Measurements from ENCODE around the gene RAB5B. TPM values are rescaled to one million over a fixed set of nuclear protein-coding genes. Genes with fewer than 3 reads are reported as not detected.

Gene RAB5B
- total RNA-seq, 1 experiment from 2014 or later: 44.5 TPM

DNA sequence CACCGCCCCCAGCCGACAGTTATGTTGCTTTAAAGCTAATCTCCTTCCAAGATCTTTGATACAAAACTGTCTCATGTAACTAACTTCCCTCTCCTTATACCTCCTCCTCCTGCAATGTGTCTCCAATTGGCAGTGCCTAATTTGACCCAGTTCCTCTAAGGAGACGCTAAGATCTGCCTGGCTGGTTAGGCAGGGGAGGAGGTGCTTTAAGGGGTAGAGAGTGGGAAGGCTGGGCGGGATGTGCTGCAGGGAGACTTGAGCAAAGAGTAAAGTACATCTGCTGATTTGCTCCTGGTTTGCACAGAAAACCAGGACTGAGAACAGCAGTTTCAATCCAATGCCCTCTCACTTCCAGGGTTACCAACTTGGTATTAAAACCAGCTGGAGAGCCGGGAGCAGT, 39.6 kb downstream of the RAB5B start:
- no peak overlapping the region for H3K4me2 ChIP-seq (ENCODE audit: low read length)
- TF ChIP-seq YY1 (IDR thresholded peaks at IDR 0.05; ENCODE audit: extremely low read depth, insufficient replicate concordance, low read depth, low read length) (no peak), FOSL1 (IDR thresholded peaks at IDR 0.05; ENCODE audit: low read depth) (no peak), ELF1 (IDR thresholded peaks at IDR 0.05; ENCODE audit: borderline replicate concordance, low read depth) (no peak), EZH2 (IDR thresholded peaks at IDR 0.05) (no peak), RAD21 (IDR thresholded peaks at IDR 0.05; ENCODE audit: low read depth) (no peak)
- POLR2A ChIA-PET: interaction anchor here (0.6 kb wide), 1 partner anchor 35 kb away, joined by 3 read pairs; no protein-coding TSS in a partner anchor

DNA sequence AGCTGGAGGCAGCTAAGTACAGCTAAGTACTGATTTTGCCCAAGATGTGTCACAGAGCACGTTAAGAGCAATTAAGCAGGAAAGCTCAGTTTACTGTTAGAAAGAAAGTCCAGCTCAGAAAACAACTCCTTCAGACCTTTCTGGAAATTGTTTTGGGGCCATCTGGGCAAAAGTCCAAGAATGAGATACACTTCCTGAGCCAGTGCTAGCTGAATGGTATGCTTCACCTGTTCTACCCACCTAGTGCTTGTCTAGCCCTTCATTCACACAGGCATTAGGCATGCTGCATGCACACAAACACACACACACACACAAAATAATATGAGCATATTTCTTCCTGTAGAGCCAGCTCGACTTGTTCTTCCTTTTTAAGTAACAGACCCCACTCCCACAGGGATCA, 40.3 kb downstream of the RAB5B start:
- POLR2A ChIA-PET: no interaction called here
- ATAC-seq: no peak
- TF ChIP-seq, protein P1, sequence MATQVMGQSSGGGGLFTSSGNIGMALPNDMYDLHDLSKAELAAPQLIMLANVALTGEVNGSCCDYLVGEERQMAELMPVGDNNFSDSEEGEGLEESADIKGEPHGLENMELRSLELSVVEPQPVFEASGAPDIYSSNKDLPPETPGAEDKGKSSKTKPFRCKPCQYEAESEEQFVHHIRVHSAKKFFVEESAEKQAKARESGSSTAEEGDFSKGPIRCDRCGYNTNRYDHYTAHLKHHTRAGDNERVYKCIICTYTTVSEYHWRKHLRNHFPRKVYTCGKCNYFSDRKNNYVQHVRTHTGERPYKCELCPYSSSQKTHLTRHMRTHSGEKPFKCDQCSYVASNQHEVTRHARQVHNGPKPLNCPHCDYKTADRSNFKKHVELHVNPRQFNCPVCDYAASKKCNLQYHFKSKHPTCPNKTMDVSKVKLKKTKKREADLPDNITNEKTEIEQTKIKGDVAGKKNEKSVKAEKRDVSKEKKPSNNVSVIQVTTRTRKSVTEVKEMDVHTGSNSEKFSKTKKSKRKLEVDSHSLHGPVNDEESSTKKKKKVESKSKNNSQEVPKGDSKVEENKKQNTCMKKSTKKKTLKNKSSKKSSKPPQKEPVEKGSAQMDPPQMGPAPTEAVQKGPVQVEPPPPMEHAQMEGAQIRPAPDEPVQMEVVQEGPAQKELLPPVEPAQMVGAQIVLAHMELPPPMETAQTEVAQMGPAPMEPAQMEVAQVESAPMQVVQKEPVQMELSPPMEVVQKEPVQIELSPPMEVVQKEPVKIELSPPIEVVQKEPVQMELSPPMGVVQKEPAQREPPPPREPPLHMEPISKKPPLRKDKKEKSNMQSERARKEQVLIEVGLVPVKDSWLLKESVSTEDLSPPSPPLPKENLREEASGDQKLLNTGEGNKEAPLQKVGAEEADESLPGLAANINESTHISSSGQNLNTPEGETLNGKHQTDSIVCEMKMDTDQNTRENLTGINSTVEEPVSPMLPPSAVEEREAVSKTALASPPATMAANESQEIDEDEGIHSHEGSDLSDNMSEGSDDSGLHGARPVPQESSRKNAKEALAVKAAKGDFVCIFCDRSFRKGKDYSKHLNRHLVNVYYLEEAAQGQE (IDR thresholded peaks at IDR 0.05; ENCODE audit: low read depth): no peak
- no peak for TF ChIP-seq FOSL1 (IDR thresholded peaks at IDR 0.05; ENCODE audit: low read depth)
- TF ChIP-seq, protein P2, sequence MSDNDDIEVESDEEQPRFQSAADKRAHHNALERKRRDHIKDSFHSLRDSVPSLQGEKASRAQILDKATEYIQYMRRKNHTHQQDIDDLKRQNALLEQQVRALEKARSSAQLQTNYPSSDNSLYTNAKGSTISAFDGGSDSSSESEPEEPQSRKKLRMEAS (IDR thresholded peaks at IDR 0.05): no peak
- TF ChIP-seq POLR2A (IDR thresholded peaks at IDR 0.05; ENCODE audit: borderline replicate concordance, extremely low read depth, insufficient read depth, insufficient read length): no peak
- TF ChIP-seq JUND (IDR thresholded peaks at IDR 0.05): no peak
- no peak for TF ChIP-seq EZH2phosphoT487 (IDR thresholded peaks at IDR 0.05; ENCODE audit: borderline replicate concordance)
- no peak for TF ChIP-seq SIN3A (IDR thresholded peaks at IDR 0.05; ENCODE audit: low read depth)
- TF ChIP-seq, protein P3, sequence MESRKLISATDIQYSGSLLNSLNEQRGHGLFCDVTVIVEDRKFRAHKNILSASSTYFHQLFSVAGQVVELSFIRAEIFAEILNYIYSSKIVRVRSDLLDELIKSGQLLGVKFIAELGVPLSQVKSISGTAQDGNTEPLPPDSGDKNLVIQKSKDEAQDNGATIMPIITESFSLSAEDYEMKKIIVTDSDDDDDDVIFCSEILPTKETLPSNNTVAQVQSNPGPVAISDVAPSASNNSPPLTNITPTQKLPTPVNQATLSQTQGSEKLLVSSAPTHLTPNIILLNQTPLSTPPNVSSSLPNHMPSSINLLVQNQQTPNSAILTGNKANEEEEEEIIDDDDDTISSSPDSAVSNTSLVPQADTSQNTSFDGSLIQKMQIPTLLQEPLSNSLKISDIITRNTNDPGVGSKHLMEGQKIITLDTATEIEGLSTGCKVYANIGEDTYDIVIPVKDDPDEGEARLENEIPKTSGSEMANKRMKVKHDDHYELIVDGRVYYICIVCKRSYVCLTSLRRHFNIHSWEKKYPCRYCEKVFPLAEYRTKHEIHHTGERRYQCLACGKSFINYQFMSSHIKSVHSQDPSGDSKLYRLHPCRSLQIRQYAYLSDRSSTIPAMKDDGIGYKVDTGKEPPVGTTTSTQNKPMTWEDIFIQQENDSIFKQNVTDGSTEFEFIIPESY (IDR thresholded peaks at IDR 0.05; ENCODE audit: extremely low read depth, insufficient replicate concordance, low read length): no peak
- no peak for TF ChIP-seq TCF7L2 (IDR thresholded peaks at IDR 0.05; ENCODE audit: borderline replicate concordance, extremely low read depth, insufficient read depth, insufficient read length)
- no peak for TF ChIP-seq CBX3 (IDR thresholded peaks at IDR 0.05; ENCODE audit: low read depth)
- TF ChIP-seq ELF1 (IDR thresholded peaks at IDR 0.05; ENCODE audit: borderline replicate concordance, low read depth): no peak
- no peak for TF ChIP-seq POLR2AphosphoS5 (IDR thresholded peaks at IDR 0.05; ENCODE audit: low read depth, low read length)

More for the DNA sequence above, 39.6 kb downstream of the RAB5B start:
- Histone ChIP-seq H4K20me1 (ENCODE audit: insufficient read depth) (no peaks in the 10 kb centered on the region), H3K36me3 (ENCODE audit: control insufficient read depth in 1 of 2, insufficient read depth in 2 of 2, low read length in 2 of 2) (no peaks in the 10 kb centered on the region), H3K9ac (ENCODE audit: low read length) (no peak overlapping the region), H3K9me2 (ENCODE audit: insufficient read depth) (no peaks in the 10 kb centered on the region), H3K27ac (ENCODE audit: low read depth, low read length) (no peak overlapping the region), H2AFZ (ENCODE audit: low read depth, low read length, poor library complexity, severe bottlenecking) (no peak overlapping the region), H3K4me3 (replicated peaks in 1 of 2; ENCODE audit: low read depth in 1 of 2, low read length in 2 of 2) (no peak overlapping the region), H3K9me3 (ENCODE audit: control insufficient read depth in 1 of 2, insufficient read depth in 1 of 2, low read depth in 1 of 2, low read length in 2 of 2) (no peaks in the 10 kb centered on the region), H3K4me1 (ENCODE audit: control insufficient read depth in 1 of 2, insufficient read depth in 2 of 2, low read length in 2 of 2) (peaks cover 13 to 19% of the 10 kb centered on the region in 2 experiments; a peak in 3 of 4 replicates), H3K27me3 (ENCODE audit: insufficient read depth, low read length) (no peaks in the 10 kb centered on the region), H3K79me2 (ENCODE audit: insufficient read depth, low read length) (no peaks in the 10 kb centered on the region)
- no TSS peak for BruUV-seq (replicated peaks)
- ATAC-seq (no peak), DNase-seq (ENCODE audit: low read depth, low spot score) (no peak)
- ChIA-PET CTCF (interaction anchor here (0.6 kb wide), 1 partner anchor 177 kb away, joined by 3 read pairs; no protein-coding TSS in a partner anchor), RAD21 (ENCODE audit: low non-redundant PET in 1 of 2, low total read pairs in 2 of 2, uncharacterized antibody in 2 of 2, unreplicated experiment in 2 of 2) (no interaction called here)
- intact Hi-C loops (cut with micrococcal nuclease): no loop called here

More for the DNA sequence above, 40.3 kb downstream of the RAB5B start:
- Histone ChIP-seq H3K36me3 (ENCODE audit: control insufficient read depth in 1 of 2, insufficient read depth in 2 of 2, low read length in 2 of 2) (no peaks in the 10 kb centered on the region), H3K79me2 (ENCODE audit: insufficient read depth, low read length) (no peaks in the 10 kb centered on the region), H4K20me1 (ENCODE audit: insufficient read depth) (no peaks in the 10 kb centered on the region), H3K9me3 (ENCODE audit: control insufficient read depth in 1 of 2, insufficient read depth in 1 of 2, low read depth in 1 of 2, low read length in 2 of 2) (no peaks in the 10 kb centered on the region), H2AFZ (ENCODE audit: low read depth, low read length, poor library complexity, severe bottlenecking) (no peak overlapping the region), H3K27me3 (ENCODE audit: insufficient read depth, low read length) (no peaks in the 10 kb centered on the region), H3K4me2 (ENCODE audit: low read length) (no peak overlapping the region), H3K4me1 (ENCODE audit: control insufficient read depth in 1 of 2, insufficient read depth in 2 of 2, low read length in 2 of 2) (peaks cover 13 to 19% of the 10 kb centered on the region in 2 experiments; a peak in 3 of 4 replicates), H3K9me2 (ENCODE audit: insufficient read depth) (no peaks in the 10 kb centered on the region), H3K27ac (ENCODE audit: low read depth, low read length) (no peak overlapping the region), H3K9ac (ENCODE audit: low read length) (no peak overlapping the region), H3K4me3 (replicated peaks in 1 of 2; ENCODE audit: low read depth in 1 of 2, low read length in 2 of 2) (no peak overlapping the region)
- ChIA-PET RAD21 (ENCODE audit: low non-redundant PET in 1 of 2, low total read pairs in 2 of 2, uncharacterized antibody in 2 of 2, unreplicated experiment in 2 of 2) (no interaction called here), CTCF (interaction anchor here (0.6 kb wide), 1 partner anchor 176 kb away, joined by 3 read pairs; no protein-coding TSS in a partner anchor)
- no TSS peak for BruUV-seq (replicated peaks)
- no peak for DNase-seq (ENCODE audit: low read depth, low spot score)
- intact Hi-C loops (cut with micrococcal nuclease): no loop called here
